GM18498 (cell line): ENCODE measurements around the gene MARCHF11.

ENCODE experiments used
- ATAC-seq: cut with Tn5 transposase; IDR thresholded peaks from one replicate; pipeline ENCODE4 v1.9.1; 2021; ENCODE audit warnings: mild to moderate bottlenecking, moderate library complexity; ENCODE audit not compliant: unreplicated experiment

The MARCHF11 gene

GRCh38 chr5:16179511-16179935, at the start of gene MARCHF11:
MARCHF11 (minus strand) TSS chr5:16179791; CDS start chr5:16179575, 216 bp downstream.
- no peak for ATAC-seq

GRCh38 chr5:16225927-16226326, 46.3 kb upstream of the MARCHF11 start:
- no peak for ATAC-seq

- no peak for ATAC-seq
Observed at GRCh38 chr5:16192311-16192710, 12.7 kb upstream of the MARCHF11 start.

GRCh38 chr5:16180789-16181082, 1.1 kb upstream of the MARCHF11 start:
- ATAC-seq = no peak

- no peak for ATAC-seq
Observed at GRCh38 chr5:16179936-16180788, 571 bp upstream of the MARCHF11 start.

- ATAC-seq = no peak
Observed at GRCh38 chr5:16178745-16179372, 732 bp downstream of the MARCHF11 start.

GRCh38 chr5:16169550-16169949, 10.0 kb downstream of the MARCHF11 start:
- ATAC-seq = no peak

GRCh38 chr5:16160706-16161105, 18.9 kb downstream of the MARCHF11 start:
- ATAC-seq = peak; percentile 91

GRCh38 chr5:16159636-16160035, 20.0 kb downstream of the MARCHF11 start:
- no peak for ATAC-seq

- ATAC-seq = no peak
Observed at GRCh38 chr5:16156152-16156551, 23.4 kb downstream of the MARCHF11 start.

- ATAC-seq = no peak
Observed at GRCh38 chr5:16152601-16153568, 26.7 kb downstream of the MARCHF11 start.

GRCh38 chr5:16149621-16150020, 30.0 kb downstream of the MARCHF11 start:
- no peak for ATAC-seq

- ATAC-seq = no peak
Observed at GRCh38 chr5:16147179-16147900, 32.3 kb downstream of the MARCHF11 start.

GRCh38 chr5:16144416-16144815, 35.2 kb downstream of the MARCHF11 start:
- no peak for ATAC-seq

- no peak for ATAC-seq
Observed at GRCh38 chr5:16143361-16144049, 36.1 kb downstream of the MARCHF11 start.

- no peak for ATAC-seq
Observed at GRCh38 chr5:16140944-16141343, 38.6 kb downstream of the MARCHF11 start.

GRCh38 chr5:16140417-16140816, 39.2 kb downstream of the MARCHF11 start:
- no peak for ATAC-seq

GRCh38 chr5:16137177-16137576, 42.4 kb downstream of the MARCHF11 start:
- no peak for ATAC-seq

- no peak for ATAC-seq
Observed at GRCh38 chr5:16135506-16135905, 44.1 kb downstream of the MARCHF11 start.

- ATAC-seq = no peak
Observed at GRCh38 chr5:16135003-16135402, 44.6 kb downstream of the MARCHF11 start.
